HepG2 (cell line): ENCODE results near the gene DSCAM. TPM values are rescaled to one million over a fixed set of nuclear protein-coding genes. Genes with fewer than 3 reads are reported as not detected.

Experiments used
- ATAC-seq: fragments of 200-7000 bp; cut with Tn5 transposase; 3 replicates; pipeline ENCODE4 v1.9.1; 2020; ENCODE audit warnings: mild to moderate bottlenecking, moderate library complexity
- BruUV-seq: library from RNA; stranded (reverse); fragments of 400-500 nt; replicated peaks from 2 replicates; lab custom pipeline; 2021; lab: Mats Ljungman, UMichigan
- CTCF ChIA-PET: fragments of 300-600 bp; formaldehyde crosslinking; extraction: SDS; loops from one replicate; lab custom pipeline; 2021; ENCODE audit warnings: low total read pairs, inconsistent platforms, low intra/inter-chr PET ratio; lab: Yijun Ruan, JAX
- POLR2A ChIA-PET: fragments of 350-600 bp; sonication (Branson Sonifier 250); formaldehyde crosslinking; loops from one replicate; lab custom pipeline; 2020; ENCODE audit warnings: antibody characterized with exemption, inconsistent platforms; lab: Yijun Ruan, JAX
- DNase-seq: peaks from one replicate; pipeline ENCODE4 v3.0.0-alpha.2; 2015; ENCODE audit warnings: low spot score
- FAIRE-seq: peaks from 3 replicates; lab custom pipeline; 2011; peaks lifted over from hg19 to GRCh38; lab: Jason Lieb, UNC
- H2AFZ ChIP-seq: one replicate; pipeline ENCODE4 v1.6.1; 2011; ENCODE audit warnings: low read length, inconsistent platforms
- H3K27ac ChIP-seq: fragments of 300-600 bp; 3 replicates; pipeline ENCODE4 v1.8.0; 2011; ENCODE audit warnings: mixed run types, mild to moderate bottlenecking, mixed read lengths, low read length, inconsistent platforms; ENCODE audit not compliant: insufficient read depth; ENCODE audit errors: extremely low read length
- H3K27me3 ChIP-seq, 2 experiments: fragments of 200-600 bp in 1 of 2; 2 replicates in 1 of 2; 3 replicates in 1 of 2; pipeline versions ENCODE4 v1.6.0 to v1.8.0; 2011; ENCODE audit warnings: low read length in 2 of 2, mild to moderate bottlenecking in 2 of 2, moderate library complexity in 2 of 2, inconsistent platforms in 1 of 2; ENCODE audit not compliant: insufficient read depth in 2 of 2, control insufficient read depth in 1 of 2
- H3K36me3 ChIP-seq, 2 experiments: fragments of 200-600 bp in 1 of 2; replicated peaks in 1 of 2; 2 replicates in 1 of 2; 3 replicates in 1 of 2; pipeline versions ENCODE4 v1.5.1 to v1.8.0; 2011; ENCODE audit warnings: low read length in 2 of 2, inconsistent platforms in 1 of 2; ENCODE audit not compliant: insufficient read depth in 2 of 2, control insufficient read depth in 1 of 2
- H3K4me1 ChIP-seq: 2 replicates; pipeline ENCODE4 v1.5.1; 2012; ENCODE audit warnings: low read length, inconsistent platforms; ENCODE audit not compliant: insufficient read depth
- H3K4me2 ChIP-seq: 2 replicates; pipeline ENCODE4 v1.6.0; 2011; ENCODE audit warnings: low read depth, low read length, inconsistent platforms
- H3K4me3 ChIP-seq, 3 experiments: fragments of 200-600 bp in 1 of 3; sonication (generic), shearing (Covaris generic) in 1 of 3; replicated peaks in 1 of 3; 2 replicates each; pipeline ENCODE4 v1.5.1; 2011 to 2016; ENCODE audit warnings: low read length in 3 of 3, inconsistent platforms in 2 of 3, low read depth in 2 of 3, mild to moderate bottlenecking in 2 of 3, control low read depth in 1 of 3, mixed read lengths in 1 of 3; ENCODE audit not compliant: insufficient read depth in 1 of 3
- H3K79me2 ChIP-seq: one replicate; pipeline ENCODE4 v1.6.1; 2011; ENCODE audit warnings: low read length, inconsistent platforms; ENCODE audit not compliant: insufficient read depth
- H3K9ac ChIP-seq: 2 replicates; pipeline ENCODE4 v1.6.0; 2011; ENCODE audit warnings: mild to moderate bottlenecking, low read depth, low read length, inconsistent platforms; ENCODE audit not compliant: insufficient read depth
- H3K9me3 ChIP-seq: 2 replicates; pipeline ENCODE4 v1.5.1; 2012; ENCODE audit warnings: mild to moderate bottlenecking, low read length
- H4K20me1 ChIP-seq: 2 replicates; pipeline ENCODE4 v1.6.0; 2011; ENCODE audit warnings: inconsistent platforms, mild to moderate bottlenecking, low read length, moderate library complexity; ENCODE audit not compliant: insufficient read depth
- BCL3 ChIP-seq: sonication (generic); formaldehyde crosslinking; IDR thresholded peaks from 2 replicates; pipeline ENCODE4 v1.5.1; 2020; ENCODE audit warnings: mild to moderate bottlenecking, missing genetic modification reagents, moderate library complexity
- CBX1 ChIP-seq: IDR thresholded peaks from one replicate; pipeline ENCODE4 v1.6.1; 2016; ENCODE audit warnings: antibody characterized with exemption, low read depth
- CENPX ChIP-seq: sonication (generic); formaldehyde crosslinking; IDR thresholded peaks from 2 replicates; pipeline ENCODE4 v1.9.0; 2021; ENCODE audit warnings: mild to moderate bottlenecking, missing genetic modification reagents, moderate library complexity
- FOXK1 ChIP-seq: sonication (generic); formaldehyde crosslinking; IDR thresholded peaks from 2 replicates; pipeline ENCODE4 v1.4.0; 2020; ENCODE audit warnings: low read depth, missing genetic modification reagents, borderline replicate concordance
- FOXO4 ChIP-seq: sonication (generic); formaldehyde crosslinking; conservative IDR thresholded peaks from 2 replicates; pipeline ENCODE4 v1.8.1; 2023; ENCODE audit warnings: missing genetic modification reagents
- SMAD3 ChIP-seq: sonication (generic); formaldehyde crosslinking; IDR thresholded peaks from 2 replicates; pipeline ENCODE4 v1.4.0; 2020; ENCODE audit warnings: missing genetic modification reagents
- SNRNP70 ChIP-seq: fragments of 200-400 bp; formaldehyde crosslinking; IDR thresholded peaks from 2 replicates; pipeline ENCODE4 v1.6.1; 2017; ENCODE audit warnings: mild to moderate bottlenecking, low read depth, low read length, moderate library complexity
- ZBTB10 ChIP-seq: sonication (generic); formaldehyde crosslinking; IDR thresholded peaks from 2 replicates; pipeline ENCODE4 v1.4.0; 2020; ENCODE audit warnings: missing genetic modification reagents, borderline replicate concordance
- ZHX1 ChIP-seq: sonication (generic); formaldehyde crosslinking; IDR thresholded peaks from 2 replicates; pipeline ENCODE4 v1.8.1; 2022; ENCODE audit warnings: low read depth, mild to moderate bottlenecking, missing genetic modification reagents
- ZMAT3 ChIP-seq: sonication (generic); formaldehyde crosslinking; conservative IDR thresholded peaks from 2 replicates; pipeline ENCODE4 v1.7.0; 2021; ENCODE audit warnings: missing genetic modification reagents
- ZNF251 ChIP-seq: sonication (generic); formaldehyde crosslinking; IDR thresholded peaks from 2 replicates; pipeline ENCODE4 v1.9.0; 2021; ENCODE audit warnings: mild to moderate bottlenecking, missing genetic modification reagents
- ZNF34 ChIP-seq: sonication (generic); formaldehyde crosslinking; IDR thresholded peaks from 2 replicates; pipeline ENCODE4 v1.4.0; 2020; ENCODE audit warnings: mild to moderate bottlenecking, missing genetic modification reagents, borderline replicate concordance
- ZNF44 ChIP-seq: sonication (generic); formaldehyde crosslinking; IDR thresholded peaks from 2 replicates; pipeline ENCODE4 v1.5.1; 2020; ENCODE audit warnings: mild to moderate bottlenecking, missing genetic modification reagents
- ZNF572 ChIP-seq: sonication (generic); formaldehyde crosslinking; IDR thresholded peaks from 2 replicates; pipeline ENCODE4 v1.5.1; 2020; ENCODE audit warnings: mild to moderate bottlenecking, missing genetic modification reagents
- ZNF709 ChIP-seq: sonication (generic); formaldehyde crosslinking; IDR thresholded peaks from 2 replicates; pipeline ENCODE4 v1.5.0; 2020; ENCODE audit warnings: mild to moderate bottlenecking, missing genetic modification reagents
- ZNF773 ChIP-seq: sonication (generic); formaldehyde crosslinking; IDR thresholded peaks from 2 replicates; pipeline ENCODE4 v1.4.0; 2020; ENCODE audit warnings: missing genetic modification reagents, borderline replicate concordance
- WGBS: methylation state at CpG from one replicate; pipeline ENCODE4 v1.1.6; 2017; ENCODE audit warnings: low lambda C conversion rate; 5-methylcytosine and 5-hydroxymethylcytosine counted together
- in situ Hi-C: cut with HindIII; loops from 2 replicates; pipeline ENCODE4 v1.10.0; 2017; ENCODE audit warnings: low pct_unique_long_range_greater_than_20kb; ENCODE audit not compliant: extremely low pct_ligation_motif_present
- intact Hi-C: fragments of 100-400 bp; cut with micrococcal nuclease; formaldehyde crosslinking; loops from one replicate; pipeline ENCODE4 v1.10.0; 2022; ENCODE audit not compliant: unreplicated experiment
- polyA plus RNA-seq, 8 experiments: library from polyadenylated mRNA; depleted of rRNA in 3 of 8; stranded (reverse) in 7 of 8; unstranded in 1 of 8; fragments of >200 nt; fragmentation: Illumina TruSeq in 4 of 8; extraction: Trizol in 4 of 8; gene quantifications; 2 replicates each; pipeline versions ENCODE4 v1.2.1 to v1.2.3, GENCODE V29; 2011 to 2016; ENCODE audit warnings: low read depth in 4 of 8, missing spikeins in 1 of 8, mixed read lengths in 1 of 8; ENCODE audit not compliant: insufficient read depth in 1 of 8
- total RNA-seq, 5 experiments: library from RNA; depleted of rRNA; stranded (reverse); fragments of >200 nt; fragmentation: Illumina TruSeq; extraction: Trizol; gene quantifications; 2 replicates each; pipeline ENCODE4 v1.2.3, GENCODE V29; 2016; ENCODE audit warnings: low read depth in 1 of 5

DSCAM gene
- total and polyA plus RNA-seq, 2 of the 13 experiments (the other 11 are each of a cell fraction or from before 2014, with no cell fraction given): not detected

- peaks cover 95% of the 10 kb centered on the region for H3K9me3 ChIP-seq
- no peaks in the 10 kb centered on the region for H3K79me2 ChIP-seq
- intact Hi-C loops: no loop called here
- TF ChIP-seq ZNF44 (no peak), FOXO4 (CRISPR knock-in tag) (no peak), ZNF709 (CRISPR knock-in tag) (no peak), FOXK1 (CRISPR knock-in tag) (no peak), ZNF34 (no peak), ZNF773 (no peak), ZNF572 (CRISPR knock-in tag) (no peak), SNRNP70 (no peak), ZBTB10 (CRISPR knock-in tag) (no peak), CBX1 (no peak), SMAD3 (CRISPR knock-in tag) (no peak), CENPX (no peak), ZNF251 (no peak), ZHX1 (CRISPR knock-in tag) (no peak), ZMAT3 (CRISPR knock-in tag) (no peak), BCL3 (CRISPR knock-in tag) (no peak)
- POLR2A ChIA-PET: no interaction called here
- no peaks in the 10 kb centered on the region for H4K20me1 ChIP-seq
- no peak for ATAC-seq
- FAIRE-seq: no peak
- WGBS: 7% methylated on average over 3 of the region's 3 CpGs
- in situ Hi-C loops: no loop called here
- no peak overlapping the region for H3K27ac ChIP-seq
- H3K9ac ChIP-seq: no peak overlapping the region
- no peaks in the 10 kb centered on the region for H3K4me1 ChIP-seq
- H3K4me3 ChIP-seq: no peak overlapping the region
- CTCF ChIA-PET: no interaction called here
- BruUV-seq: no TSS peak
- DNase-seq: no peak
- no peaks in the 10 kb centered on the region for H3K36me3 ChIP-seq
- H3K4me2 ChIP-seq: no peak overlapping the region
- H3K27me3 ChIP-seq: no peaks in the 10 kb centered on the region
- H2AFZ ChIP-seq: no peak overlapping the region
These were observed 186.5 kb downstream of the DSCAM start for GRCh38 chr21:40660461-40660860.
